GM18508 (cell line): ENCODE data around the gene VAC14.

ENCODE experiments used
- ATAC-seq: cut with Tn5 transposase; IDR thresholded peaks from one replicate; pipeline ENCODE4 v1.9.1; 2021; ENCODE audit warnings: moderate number of reproducible peaks; ENCODE audit not compliant: insufficient read depth, unreplicated experiment

The VAC14 gene

GRCh38 chr16:70711211-70712031, 89.5 kb downstream of the VAC14 start:
- no peak for ATAC-seq

- no peak for ATAC-seq
Observed at GRCh38 chr16:70710422-70711210, 90.3 kb downstream of the VAC14 start.

- no peak for ATAC-seq
Observed at GRCh38 chr16:70709942-70710341, 91.0 kb downstream of the VAC14 start.

GRCh38 chr16:70709457-70709856, 91.5 kb downstream of the VAC14 start:
- ATAC-seq: no peak

- ATAC-seq: no peak
Observed at GRCh38 chr16:70708366-70709246, 92.4 kb downstream of the VAC14 start.

GRCh38 chr16:70706948-70707465, 94.0 kb downstream of the VAC14 start:
- no peak for ATAC-seq

- no peak for ATAC-seq
Observed at GRCh38 chr16:70705056-70705455, 95.9 kb downstream of the VAC14 start.

GRCh38 chr16:70704586-70704985, 96.4 kb downstream of the VAC14 start:
- no peak for ATAC-seq

- ATAC-seq: no peak
Observed at GRCh38 chr16:70703835-70704381, 97.0 kb downstream of the VAC14 start.

GRCh38 chr16:70703041-70703834, 97.7 kb downstream of the VAC14 start:
- ATAC-seq: no peak

- ATAC-seq: no peak
Observed at GRCh38 chr16:70702624-70703023, 98.3 kb downstream of the VAC14 start.

GRCh38 chr16:70701998-70702397, 99.0 kb downstream of the VAC14 start:
- no peak for ATAC-seq

GRCh38 chr16:70701596-70701995, 99.4 kb downstream of the VAC14 start:
- ATAC-seq: no peak

GRCh38 chr16:70701036-70701435, 99.9 kb downstream of the VAC14 start:
- no peak for ATAC-seq

GRCh38 chr16:70700101-70701020, 100.6 kb downstream of the VAC14 start:
- no peak for ATAC-seq

- no peak for ATAC-seq
Observed at GRCh38 chr16:70699696-70700095, 101.3 kb downstream of the VAC14 start.

GRCh38 chr16:70698901-70699300, 102.1 kb downstream of the VAC14 start:
- no peak for ATAC-seq

GRCh38 chr16:70697594-70698170, 103.3 kb downstream of the VAC14 start:
- ATAC-seq: no peak
